NCI-H2081 treated with DMSO at 0.1 percent for 48 hours (cell line): ENCODE data around the gene UGT1A6.

ENCODE experiments used
- DNase-seq: peaks from one replicate; lab custom pipeline; 2025; lab: John Stamatoyannopoulos, UW

UGT1A6 gene

DNA sequence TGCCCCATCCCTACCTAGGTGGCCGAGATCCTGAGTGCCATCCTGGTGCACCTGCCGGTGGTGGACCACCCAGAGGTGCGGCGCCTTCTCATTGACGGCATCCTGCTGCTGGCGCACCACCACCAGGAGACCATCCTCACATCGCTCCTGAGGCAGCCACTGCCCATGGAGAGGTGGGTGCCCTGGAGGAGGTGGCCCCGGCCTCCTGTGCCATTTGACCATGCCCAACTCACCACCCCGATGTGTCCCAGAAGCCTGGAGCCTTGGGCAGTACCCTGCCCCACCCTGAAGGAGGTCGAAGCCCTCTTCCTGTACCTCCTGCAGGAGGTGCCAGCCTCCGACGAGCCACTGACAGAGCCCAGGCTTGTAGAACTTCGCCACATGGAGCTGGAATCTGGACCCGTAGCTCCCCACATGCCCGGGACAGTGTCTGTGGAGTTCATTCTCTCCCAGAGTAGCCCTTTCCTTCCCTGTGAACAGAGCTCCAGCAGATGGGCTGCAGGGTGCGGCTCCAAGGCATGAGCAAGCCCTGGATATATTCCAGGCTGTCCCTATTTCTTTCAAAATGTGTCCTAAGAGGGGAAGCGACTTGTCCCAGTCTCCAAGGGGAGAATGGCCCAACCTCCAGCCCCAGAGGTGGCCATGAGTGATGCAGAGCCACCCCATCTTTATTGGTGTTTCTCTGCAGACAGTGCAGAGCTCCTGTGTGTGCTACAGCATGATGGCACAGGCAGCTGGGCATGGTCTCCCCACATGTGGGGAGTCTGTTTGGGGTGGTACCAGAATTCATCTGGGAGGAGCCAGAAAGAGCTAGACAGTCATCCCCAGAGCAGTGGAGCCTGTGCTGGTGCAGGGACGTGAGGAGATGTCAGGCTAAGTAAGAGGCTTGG lies 127.4 kb downstream of the UGT1A6 start:
- no peak for DNase-seq

- DNase-seq = no peak
Measured at GRCh38 chr2:233820774-233821105, 128.1 kb downstream of the UGT1A6 start.

DNA sequence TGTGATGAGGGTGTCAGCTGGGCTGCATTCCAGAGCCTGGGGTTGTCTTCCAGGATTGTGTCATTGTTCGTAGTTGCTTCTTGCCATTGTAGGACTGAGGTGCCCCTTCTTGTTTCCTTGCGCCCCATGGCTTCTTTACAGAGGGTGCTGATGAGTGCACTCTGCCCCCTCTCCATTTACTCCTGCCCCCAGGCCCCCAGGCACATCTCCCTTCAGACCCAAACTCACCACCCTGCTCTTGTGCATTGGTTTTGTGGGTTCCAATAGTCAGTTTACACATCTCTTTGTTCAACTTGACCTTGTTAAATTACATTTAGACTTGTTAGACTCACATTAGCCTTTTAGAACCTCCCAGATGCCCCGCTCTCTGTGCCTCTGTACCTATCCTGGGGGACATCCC lies 128.5 kb downstream of the UGT1A6 start:
- no peak for DNase-seq

DNA sequence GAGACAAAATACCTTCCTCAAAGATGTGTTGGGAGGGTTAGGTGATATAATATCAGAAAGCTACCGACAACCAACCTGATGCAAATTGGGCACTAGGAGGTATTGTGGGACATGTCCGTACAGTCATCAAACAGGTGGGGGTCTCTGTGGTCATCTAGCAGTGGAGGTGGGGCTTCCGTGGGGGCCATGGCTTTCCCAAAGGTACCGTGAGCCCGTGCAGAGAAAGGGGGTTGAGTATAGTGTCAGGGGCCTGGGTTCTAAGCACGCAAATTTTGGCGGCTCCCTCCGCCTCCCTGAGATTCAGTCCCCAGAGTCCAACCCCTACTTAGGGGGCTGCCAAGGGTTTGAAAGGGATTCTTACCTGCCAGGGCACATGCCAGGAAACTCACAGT lies 129.0 kb downstream of the UGT1A6 start:
- no peak for DNase-seq

DNA sequence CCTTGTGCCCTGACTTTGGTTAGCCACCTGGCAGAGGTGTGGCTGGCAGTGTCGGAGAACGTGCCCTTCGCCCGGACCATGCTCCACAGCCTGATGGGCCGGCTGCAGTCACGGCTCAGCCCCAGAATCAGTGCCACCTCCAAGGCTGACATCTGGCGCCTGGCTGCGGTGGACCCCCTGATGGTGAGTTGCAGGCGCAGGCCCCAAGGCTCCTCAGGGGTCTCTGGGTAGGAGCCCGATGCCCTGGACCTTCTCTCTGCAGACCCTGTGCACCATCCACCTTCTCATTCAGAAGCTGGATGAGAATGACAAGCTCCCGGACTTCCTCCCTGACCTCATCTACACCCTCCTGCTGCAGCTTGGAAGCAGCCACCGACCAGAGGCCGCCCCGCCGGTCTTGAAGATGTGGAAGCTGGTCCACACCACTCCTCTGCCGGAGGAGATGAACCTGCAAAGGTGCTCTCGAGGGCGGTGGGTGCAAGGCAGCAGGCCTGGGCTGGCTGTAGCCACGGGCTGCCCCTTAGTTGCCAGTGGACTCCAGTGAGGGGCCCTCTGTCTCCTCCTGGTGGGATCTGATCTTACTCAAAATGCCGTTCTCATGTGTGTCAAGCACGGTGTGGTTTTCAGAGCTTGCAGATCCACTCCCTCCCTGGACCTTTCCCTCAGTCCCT lies 129.5 kb downstream of the UGT1A6 start:
- DNase-seq = no peak
